ENCODE data around the gene SPAG9.

The SPAG9 gene

GRCh38 chr17:50986989-50987660 is 133.5 kb downstream of the SPAG9 start:
- DNase-seq (ENCODE audit: low spot score), result no peak

- DNase-seq (ENCODE audit: low spot score), result no peak
Measured at GRCh38 chr17:50981279-50981678, 139.4 kb downstream of the SPAG9 start.

GRCh38 chr17:50979524-50979927 is 141.1 kb downstream of the SPAG9 start:
- DNase-seq (ENCODE audit: low spot score), result no peak

- DNase-seq (ENCODE audit: low spot score), result no peak
Measured at GRCh38 chr17:50977487-50978159, 143.0 kb downstream of the SPAG9 start.

GRCh38 chr17:50976951-50977472 is 143.7 kb downstream of the SPAG9 start:
- DNase-seq (ENCODE audit: low spot score), result no peak

- DNase-seq (ENCODE audit: low spot score), result no peak
Measured at GRCh38 chr17:50973557-50974494, 146.8 kb downstream of the SPAG9 start.

GRCh38 chr17:50972577-50972976 is 148.1 kb downstream of the SPAG9 start:
- DNase-seq (ENCODE audit: low spot score), result no peak

- no peak for DNase-seq (ENCODE audit: low spot score)
Measured at GRCh38 chr17:50967795-50968194, 152.9 kb downstream of the SPAG9 start.

- no peak for DNase-seq (ENCODE audit: low spot score)
Measured at GRCh38 chr17:50966163-50966666, 154.5 kb downstream of the SPAG9 start.

- no peak for DNase-seq (ENCODE audit: low spot score)
Measured at GRCh38 chr17:50963139-50963538, 157.5 kb downstream of the SPAG9 start.

GRCh38 chr17:50961282-50962220 is 159.1 kb downstream of the SPAG9 start:
- DNase-seq (ENCODE audit: low spot score), result peak; percentile 43

GRCh38 chr17:50959341-50959740 is 161.3 kb downstream of the SPAG9 start:
- DNase-seq (ENCODE audit: low spot score), result no peak

GRCh38 chr17:50957600-50958575 is 162.8 kb downstream of the SPAG9 start:
- DNase-seq (ENCODE audit: low spot score), result no peak

GRCh38 chr17:50956750-50957523 is 163.7 kb downstream of the SPAG9 start:
- DNase-seq (ENCODE audit: low spot score), result peak; percentile 89

- DNase-seq (ENCODE audit: low spot score), result no peak
Measured at GRCh38 chr17:50956409-50956749, 164.3 kb downstream of the SPAG9 start.

- DNase-seq (ENCODE audit: low spot score), result peak; percentile 74
Measured at GRCh38 chr17:50955667-50956120, 165.0 kb downstream of the SPAG9 start.

- DNase-seq (ENCODE audit: low spot score), result peak; percentile 44
Measured at GRCh38 chr17:50955160-50955559, 165.5 kb downstream of the SPAG9 start.

- DNase-seq (ENCODE audit: low spot score), result peak; percentile 46
Measured at GRCh38 chr17:50954641-50955121, 166.0 kb downstream of the SPAG9 start.
